Measurements from ENCODE around the gene GSTP1. TPM values are rescaled to one million over a fixed set of nuclear protein-coding genes. Genes with fewer than 3 reads are reported as not detected.

GSTP1 gene
- polyA plus RNA-seq, 4 donors = 714 to 1,471 (median 1,003) TPM

- 1% methylated on average over 53 to 102 of the region's 102 CpGs for WGBS, 3 donors
- no peaks in the 10 kb centered on the region for H3K9me3 ChIP-seq (ENCODE audit: control insufficient read depth in 2 of 2, insufficient read depth in 1 of 2, low read depth in 1 of 2, low read length in 1 of 2)
- peak within 1 kb of the TSS; percentile 52 to 79 (median 67) for H3K4me3 ChIP-seq (ENCODE audit: low read depth in 1 of 3, low read length in 3 of 3)
- peaks cover 0 to 46% (median 7%) of the 10 kb centered on the region in 3 donors for H3K4me1 ChIP-seq (ENCODE audit: control insufficient read depth in 3 of 3, insufficient read depth in 2 of 3, low read depth in 1 of 3, low read length in 2 of 3)
- peak; percentile 84 to 91 for DNase-seq
- peak within 1 kb of the TSS; percentile 95 to 100 (median 96) for H3K27ac ChIP-seq (ENCODE audit: low read depth in 1 of 3, low read length in 2 of 3)
- H3K27me3 ChIP-seq (ENCODE audit: control insufficient read depth in 3 of 3, insufficient read depth in 3 of 3, low read length in 3 of 3) = no peaks in the 10 kb centered on the region
- H3K36me3 ChIP-seq (ENCODE audit: control insufficient read depth in 3 of 3, insufficient read depth in 2 of 3, low read depth in 1 of 3, low read length in 3 of 3) = peaks cover 0 to 17% (median 0%) of the 10 kb centered on the region in 3 donors
- no peak for FAIRE-seq
Observed at GRCh38 chr11:67629386-67630227, 46.0 kb downstream of the GSTP1 start, which contains the start of gene NUDT8. NUDT8 (minus strand) TSS chr11:67629937; CDS start chr11:67629911, 26 bp downstream.

DNA sequence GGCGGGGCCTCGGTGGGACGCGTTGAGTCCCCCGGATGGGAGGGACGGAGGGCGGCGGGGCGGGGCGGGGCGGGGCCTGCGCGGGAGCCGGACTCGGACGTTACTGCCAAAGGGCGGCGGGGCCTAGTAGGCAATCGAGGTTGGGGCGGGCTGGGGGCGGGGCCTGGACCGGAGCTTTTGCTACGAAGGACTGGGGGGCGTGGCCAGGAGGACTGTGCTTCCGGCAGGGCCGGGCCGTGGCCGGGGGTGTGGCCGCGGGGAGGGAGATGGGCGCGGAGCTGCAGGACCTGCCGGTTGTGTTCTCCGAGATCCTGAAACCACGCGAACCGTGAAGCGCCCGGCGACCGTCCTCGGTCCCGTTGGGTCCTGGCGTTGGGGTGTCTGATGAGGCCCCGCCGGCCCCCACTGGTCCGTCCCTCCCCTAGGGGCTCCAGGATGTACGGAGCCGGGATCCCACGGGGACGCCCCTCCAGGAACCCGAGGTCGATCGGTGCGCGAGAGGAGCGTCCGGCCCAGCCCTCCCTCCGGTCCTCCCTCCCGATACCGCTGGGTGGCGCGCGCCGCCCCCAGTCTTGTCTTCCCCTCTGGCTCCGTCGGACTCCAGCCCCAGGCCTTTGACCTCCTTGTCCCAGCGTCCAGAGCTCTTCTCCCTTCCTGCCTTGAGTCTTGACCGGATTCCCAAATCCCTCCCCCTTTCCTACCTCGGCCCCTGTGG is 46.8 kb downstream of the GSTP1 start:
- peak overlapping the region in 2 of 3 donors; percentile 60 to 79 for H3K4me3 ChIP-seq (ENCODE audit: low read depth in 1 of 3, low read length in 3 of 3)
- peak overlapping the region; percentile 90 to 100 (median 95) for H3K27ac ChIP-seq (ENCODE audit: low read depth in 1 of 3, low read length in 2 of 3)
- DNase-seq (peak; percentile 98 to 99), FAIRE-seq (no peak)
- H3K9me3 ChIP-seq (ENCODE audit: control insufficient read depth in 2 of 2, insufficient read depth in 1 of 2, low read depth in 1 of 2, low read length in 1 of 2) = no peaks in the 10 kb centered on the region
- H3K4me1 ChIP-seq (ENCODE audit: control insufficient read depth in 3 of 3, insufficient read depth in 2 of 3, low read depth in 1 of 3, low read length in 2 of 3) = peaks cover 0 to 53% (median 11%) of the 10 kb centered on the region in 3 donors
- H3K27me3 ChIP-seq (ENCODE audit: control insufficient read depth in 3 of 3, insufficient read depth in 3 of 3, low read length in 3 of 3) = no peaks in the 10 kb centered on the region
- WGBS, 3 donors = 1 to 2% (median 1%) methylated on average over 28 to 70 of the region's 70 CpGs
- H3K36me3 ChIP-seq (ENCODE audit: control insufficient read depth in 3 of 3, insufficient read depth in 2 of 3, low read depth in 1 of 3, low read length in 3 of 3) = peaks cover 0 to 17% (median 0%) of the 10 kb centered on the region in 3 donors

DNA sequence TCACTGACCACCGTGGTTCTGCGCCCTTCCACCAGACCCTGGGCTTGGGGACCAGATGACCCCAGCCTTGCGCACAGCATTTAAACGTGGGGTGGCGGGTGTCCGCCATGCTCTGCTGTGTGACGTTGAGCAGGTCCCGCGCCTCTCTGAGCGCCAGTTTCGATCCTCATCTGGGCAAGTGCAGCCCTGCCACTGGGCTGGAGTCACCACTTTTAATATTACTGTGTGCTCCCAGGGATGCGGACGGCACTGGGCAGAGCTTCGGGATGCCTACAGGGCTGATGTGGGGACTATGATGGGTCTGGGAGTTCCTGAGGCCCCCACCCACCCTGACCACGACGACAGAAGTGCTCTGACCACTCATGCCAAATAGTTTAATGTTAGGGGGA is 47.3 kb downstream of the GSTP1 start:
- WGBS, 3 donors = 36 to 52% (median 45%) methylated on average over 16 of the region's 16 CpGs
- Histone ChIP-seq H3K4me1 (ENCODE audit: control insufficient read depth in 3 of 3, insufficient read depth in 2 of 3, low read depth in 1 of 3, low read length in 2 of 3) (peaks cover 0 to 55% (median 11%) of the 10 kb centered on the region in 3 donors), H3K27me3 (ENCODE audit: control insufficient read depth in 3 of 3, insufficient read depth in 3 of 3, low read length in 3 of 3) (no peaks in the 10 kb centered on the region), H3K9me3 (ENCODE audit: control insufficient read depth in 2 of 2, insufficient read depth in 1 of 2, low read depth in 1 of 2, low read length in 1 of 2) (no peaks in the 10 kb centered on the region), H3K36me3 (ENCODE audit: control insufficient read depth in 3 of 3, insufficient read depth in 2 of 3, low read depth in 1 of 3, low read length in 3 of 3) (peaks cover 0 to 17% (median 0%) of the 10 kb centered on the region in 3 donors), H3K27ac (ENCODE audit: low read depth in 1 of 3, low read length in 2 of 3) (peak overlapping the region; percentile 90 to 100 (median 95)), H3K4me3 (ENCODE audit: low read depth in 1 of 3, low read length in 3 of 3) (peak overlapping the region in 2 of 3 donors; percentile 60 to 79)
- no peak for DNase-seq
- FAIRE-seq = no peak

DNA sequence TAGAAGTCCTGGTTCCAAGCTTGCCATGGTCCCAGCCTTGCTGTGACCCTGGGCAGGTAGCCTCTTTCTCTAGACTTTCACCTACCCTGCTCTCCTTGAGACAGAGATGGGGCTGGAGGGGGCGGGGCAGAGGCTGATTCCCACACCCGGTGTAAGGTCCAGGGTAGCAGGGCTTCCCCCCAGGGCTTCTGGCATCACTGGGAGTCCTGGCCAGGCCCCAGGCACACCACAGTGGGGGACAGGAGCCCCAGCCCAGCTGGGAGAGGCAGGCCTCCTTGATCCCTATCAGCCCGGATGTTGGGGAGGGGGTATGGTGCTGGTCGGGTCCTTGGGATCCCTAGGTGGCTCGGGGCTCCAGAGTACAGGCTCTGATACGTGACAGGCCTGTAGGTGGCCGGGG is 47.8 kb downstream of the GSTP1 start:
- peaks cover 0 to 55% (median 11%) of the 10 kb centered on the region in 3 donors for H3K4me1 ChIP-seq (ENCODE audit: control insufficient read depth in 3 of 3, insufficient read depth in 2 of 3, low read depth in 1 of 3, low read length in 2 of 3)
- H3K9me3 ChIP-seq (ENCODE audit: control insufficient read depth in 2 of 2, insufficient read depth in 1 of 2, low read depth in 1 of 2, low read length in 1 of 2) = no peaks in the 10 kb centered on the region
- H3K27me3 ChIP-seq (ENCODE audit: control insufficient read depth in 3 of 3, insufficient read depth in 3 of 3, low read length in 3 of 3) = no peaks in the 10 kb centered on the region
- peaks cover 0 to 17% (median 0%) of the 10 kb centered on the region in 3 donors for H3K36me3 ChIP-seq (ENCODE audit: control insufficient read depth in 3 of 3, insufficient read depth in 2 of 3, low read depth in 1 of 3, low read length in 3 of 3)
- no peak overlapping the region for H3K4me3 ChIP-seq (ENCODE audit: low read depth in 1 of 3, low read length in 3 of 3)
- H3K27ac ChIP-seq (ENCODE audit: low read depth in 1 of 3, low read length in 2 of 3) = peak overlapping the region; percentile 90 to 100 (median 95)
- DNase-seq (peak; percentile 72 to 77), FAIRE-seq (no peak)
- 53 to 70% (median 55%) methylated on average over 7 of the region's 7 CpGs for WGBS, 3 donors

GRCh38 chr11:67631853-67632174 is 48.2 kb downstream of the GSTP1 start:
- H3K36me3 ChIP-seq (ENCODE audit: control insufficient read depth in 3 of 3, insufficient read depth in 2 of 3, low read depth in 1 of 3, low read length in 3 of 3) = peaks cover 0 to 17% (median 0%) of the 10 kb centered on the region in 3 donors
- WGBS, 3 donors = 71 to 85% (median 84%) methylated on average over 2 of the region's 2 CpGs
- DNase-seq = peak in 1 of 2 donors; percentile 47
- H3K9me3 ChIP-seq (ENCODE audit: control insufficient read depth in 2 of 2, insufficient read depth in 1 of 2, low read depth in 1 of 2, low read length in 1 of 2) = no peaks in the 10 kb centered on the region
- H3K4me3 ChIP-seq (ENCODE audit: low read depth in 1 of 3, low read length in 3 of 3) = no peak overlapping the region
- no peaks in the 10 kb centered on the region for H3K27me3 ChIP-seq (ENCODE audit: control insufficient read depth in 3 of 3, insufficient read depth in 3 of 3, low read length in 3 of 3)
- peak overlapping the region; percentile 90 to 100 (median 95) for H3K27ac ChIP-seq (ENCODE audit: low read depth in 1 of 3, low read length in 2 of 3)
- peaks cover 0 to 55% (median 11%) of the 10 kb centered on the region in 3 donors for H3K4me1 ChIP-seq (ENCODE audit: control insufficient read depth in 3 of 3, insufficient read depth in 2 of 3, low read depth in 1 of 3, low read length in 2 of 3)
- no peak for FAIRE-seq

DNA sequence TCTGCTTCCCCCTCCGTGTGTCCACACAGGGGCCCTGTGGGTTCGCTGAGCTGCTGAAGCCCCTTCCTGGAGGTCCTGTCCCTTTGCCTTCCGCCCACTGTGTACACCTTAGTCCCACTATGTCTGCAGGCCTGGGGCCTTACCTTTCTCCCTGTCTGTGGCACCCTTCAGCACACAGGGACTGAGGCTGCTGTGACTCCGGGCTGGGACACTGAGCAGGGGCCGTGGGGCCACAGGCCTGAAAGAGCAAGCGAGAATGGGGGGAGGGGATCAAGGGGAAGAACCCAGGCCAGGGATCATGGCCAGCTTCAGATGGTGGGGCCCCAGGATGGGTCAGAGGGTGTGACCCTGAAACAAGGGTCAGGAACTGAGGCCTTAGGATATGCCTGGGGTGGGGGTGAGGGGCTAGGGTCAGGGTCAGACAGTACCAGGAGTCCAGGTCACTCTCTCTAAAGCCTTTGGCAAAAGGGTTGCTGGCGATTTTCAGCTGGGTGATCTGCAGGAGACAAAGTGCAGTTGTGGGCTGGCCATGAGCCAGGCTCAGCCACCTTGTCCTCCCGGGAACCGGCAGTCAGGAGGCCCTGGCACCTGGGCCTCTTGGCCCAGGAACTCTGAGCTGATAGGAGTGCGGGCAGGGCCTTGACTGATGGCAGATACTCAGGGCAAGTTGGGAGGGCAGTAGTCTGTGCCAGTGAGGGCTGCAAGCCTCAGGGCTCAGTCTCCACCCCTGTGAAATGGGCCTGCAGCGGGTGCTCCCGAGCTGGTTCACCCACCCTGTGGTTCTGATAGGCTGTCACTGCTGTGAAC is 48.8 kb downstream of the GSTP1 start:
- Histone ChIP-seq H3K27ac (ENCODE audit: low read depth in 1 of 3, low read length in 2 of 3) (peak overlapping the region; percentile 90 to 100 (median 95)), H3K4me3 (ENCODE audit: low read depth in 1 of 3, low read length in 3 of 3) (no peak overlapping the region), H3K27me3 (ENCODE audit: control insufficient read depth in 3 of 3, insufficient read depth in 3 of 3, low read length in 3 of 3) (no peaks in the 10 kb centered on the region), H3K36me3 (ENCODE audit: control insufficient read depth in 3 of 3, insufficient read depth in 2 of 3, low read depth in 1 of 3, low read length in 3 of 3) (peaks cover 0 to 13% (median 0%) of the 10 kb centered on the region in 3 donors), H3K4me1 (ENCODE audit: control insufficient read depth in 3 of 3, insufficient read depth in 2 of 3, low read depth in 1 of 3, low read length in 2 of 3) (peaks cover 0 to 55% (median 11%) of the 10 kb centered on the region in 3 donors), H3K9me3 (ENCODE audit: control insufficient read depth in 2 of 2, insufficient read depth in 1 of 2, low read depth in 1 of 2, low read length in 1 of 2) (no peaks in the 10 kb centered on the region)
- WGBS, 3 donors = 27 to 61% (median 34%) methylated on average over 12 of the region's 12 CpGs
- FAIRE-seq (no peak), DNase-seq (peak; percentile 85 to 95)

GRCh38 chr11:67632982-67633755 is 49.6 kb downstream of the GSTP1 start:
- DNase-seq (no peak), FAIRE-seq (no peak)
- WGBS, 3 donors = 80 to 89% (median 83%) methylated on average over 29 to 30 of the region's 30 CpGs
- Histone ChIP-seq H3K27ac (ENCODE audit: low read depth in 1 of 3, low read length in 2 of 3) (peak overlapping the region; percentile 90 to 100 (median 95)), H3K27me3 (ENCODE audit: control insufficient read depth in 3 of 3, insufficient read depth in 3 of 3, low read length in 3 of 3) (no peaks in the 10 kb centered on the region), H3K9me3 (ENCODE audit: control insufficient read depth in 2 of 2, insufficient read depth in 1 of 2, low read depth in 1 of 2, low read length in 1 of 2) (no peaks in the 10 kb centered on the region), H3K36me3 (ENCODE audit: control insufficient read depth in 3 of 3, insufficient read depth in 2 of 3, low read depth in 1 of 3, low read length in 3 of 3) (peaks cover 0 to 6% (median 0%) of the 10 kb centered on the region in 3 donors), H3K4me3 (ENCODE audit: low read depth in 1 of 3, low read length in 3 of 3) (peak overlapping the region in 1 of 3 donors; percentile 0), H3K4me1 (ENCODE audit: control insufficient read depth in 3 of 3, insufficient read depth in 2 of 3, low read depth in 1 of 3, low read length in 2 of 3) (peaks cover 0 to 55% (median 11%) of the 10 kb centered on the region in 3 donors)

Data from small intestine (tissue), 7 donors.